ENCODE measurements around the gene FREM1.
A peak's percentile ranks its signal among the peaks of the same experiment; 100 is the strongest.

FREM1 gene

DNA sequence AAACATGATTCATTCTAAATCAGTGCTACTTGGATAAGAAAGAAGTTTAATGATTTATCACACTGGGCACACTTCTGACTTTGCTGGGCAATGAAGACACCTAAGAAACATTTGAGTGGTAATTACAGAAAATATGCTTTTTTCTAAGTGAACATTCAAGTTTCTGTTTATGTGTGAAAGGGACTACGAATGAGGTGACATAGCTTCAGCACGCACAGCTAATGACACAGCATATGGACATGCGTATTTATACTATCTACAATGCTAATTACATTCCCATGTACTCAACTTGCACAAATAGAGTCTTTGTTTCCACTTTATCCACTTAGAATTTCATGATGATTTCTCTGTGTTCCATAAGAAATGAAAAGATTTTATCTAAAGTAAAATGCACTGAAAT, 40.6 kb downstream of the FREM1 start:
- H3K36me3 Mint-ChIP-seq (ENCODE audit: low read depth) = no peaks in the 10 kb centered on the region

GRCh38 chr9:14868772-14869583, 41.2 kb downstream of the FREM1 start:
- H3K4me3 Mint-ChIP-seq = no peak overlapping the region
- H3K9me3 Mint-ChIP-seq = peaks cover 2% of the 10 kb centered on the region
- H3K4me1 Mint-ChIP-seq (ENCODE audit: low read depth) = no peaks in the 10 kb centered on the region
- no peaks in the 10 kb centered on the region for H3K27me3 Mint-ChIP-seq
- H3K36me3 Mint-ChIP-seq (ENCODE audit: low read depth) = no peaks in the 10 kb centered on the region
- DNase-seq = no peak
- H3K27ac Mint-ChIP-seq = no peak overlapping the region

More for the DNA sequence above, 40.6 kb downstream of the FREM1 start:
- DNase-seq = no peak
- Mint-ChIP-seq H3K4me3 (no peak overlapping the region), H3K27ac (no peak overlapping the region), H3K4me1 (ENCODE audit: low read depth) (no peaks in the 10 kb centered on the region), H3K27me3 (no peaks in the 10 kb centered on the region), H3K9me3 (peaks cover 2% of the 10 kb centered on the region)

DNA sequence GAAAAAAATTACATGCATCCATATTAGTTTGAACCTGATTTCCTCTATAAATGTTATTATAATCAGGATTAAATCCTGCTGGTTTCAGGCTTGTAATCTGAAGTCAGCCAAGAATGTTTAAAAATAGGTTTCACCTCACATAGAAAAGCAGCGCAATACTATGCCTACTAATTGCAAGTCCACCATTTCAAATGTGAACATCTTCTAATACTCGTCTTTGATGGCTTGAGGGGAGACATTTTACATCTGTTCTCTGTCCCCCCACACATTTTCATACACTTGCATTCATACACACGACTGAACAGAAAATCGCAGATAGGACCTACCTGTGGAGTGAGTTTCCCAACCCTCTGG, 41.8 kb downstream of the FREM1 start:
- Mint-ChIP-seq H3K4me3 (no peak overlapping the region), H3K27me3 (no peaks in the 10 kb centered on the region), H3K27ac (no peak overlapping the region), H3K4me1 (ENCODE audit: low read depth) (no peaks in the 10 kb centered on the region), H3K36me3 (ENCODE audit: low read depth) (no peaks in the 10 kb centered on the region), H3K9me3 (peaks cover 2% of the 10 kb centered on the region)
- no peak for DNase-seq

GRCh38 chr9:14866200-14866749, 44.0 kb downstream of the FREM1 start:
- Mint-ChIP-seq H3K36me3 (ENCODE audit: low read depth) (no peaks in the 10 kb centered on the region), H3K27ac (no peak overlapping the region), H3K4me1 (ENCODE audit: low read depth) (no peaks in the 10 kb centered on the region)

DNA sequence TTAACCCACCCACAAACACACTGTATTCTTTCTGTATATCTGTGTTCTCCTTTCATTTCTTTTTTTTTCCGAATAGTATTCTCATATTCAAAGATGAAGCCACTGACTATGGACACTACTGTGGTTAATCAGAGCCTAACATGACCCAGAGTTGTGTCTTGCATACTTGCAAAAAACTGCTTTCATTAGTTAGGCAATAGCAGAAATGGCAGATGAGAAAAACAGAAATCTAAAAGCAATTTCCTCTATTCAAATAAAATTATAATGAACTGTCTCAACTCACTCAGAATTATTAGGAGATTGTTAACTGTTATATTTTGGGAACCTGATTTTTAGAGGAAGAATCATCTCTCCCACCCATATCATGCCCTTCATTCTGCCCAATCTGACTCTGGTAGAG, 45.9 kb downstream of the FREM1 start:
- Mint-ChIP-seq H3K9me3 (no peaks in the 10 kb centered on the region), H3K27ac (no peak overlapping the region), H3K27me3 (no peaks in the 10 kb centered on the region), H3K4me3 (no peak overlapping the region), H3K4me1 (ENCODE audit: low read depth) (no peaks in the 10 kb centered on the region), H3K36me3 (ENCODE audit: low read depth) (no peaks in the 10 kb centered on the region)
- DNase-seq = no peak

More at GRCh38 chr9:14866200-14866749, 44.0 kb downstream of the FREM1 start:
- DNase-seq = no peak
- Mint-ChIP-seq H3K27me3 (no peaks in the 10 kb centered on the region), H3K4me3 (no peak overlapping the region), H3K9me3 (no peaks in the 10 kb centered on the region)

- H3K9me3 Mint-ChIP-seq = no peaks in the 10 kb centered on the region
- no peak overlapping the region for H3K27ac Mint-ChIP-seq
- DNase-seq = no peak
- no peaks in the 10 kb centered on the region for H3K4me1 Mint-ChIP-seq (ENCODE audit: low read depth)
- H3K4me3 Mint-ChIP-seq = no peak overlapping the region
- H3K27me3 Mint-ChIP-seq = no peaks in the 10 kb centered on the region
- no peaks in the 10 kb centered on the region for H3K36me3 Mint-ChIP-seq (ENCODE audit: low read depth)
These were observed 46.8 kb downstream of the FREM1 start for GRCh38 chr9:14863402-14863801.

GRCh38 chr9:14857449-14858305, 52.6 kb downstream of the FREM1 start:
- H3K27me3 Mint-ChIP-seq = no peaks in the 10 kb centered on the region
- no peak for DNase-seq
- no peaks in the 10 kb centered on the region for H3K4me1 Mint-ChIP-seq (ENCODE audit: low read depth)
- H3K9me3 Mint-ChIP-seq = no peaks in the 10 kb centered on the region
- H3K27ac Mint-ChIP-seq = no peak overlapping the region
- no peak overlapping the region for H3K4me3 Mint-ChIP-seq
- H3K36me3 Mint-ChIP-seq (ENCODE audit: low read depth) = no peaks in the 10 kb centered on the region

DNA sequence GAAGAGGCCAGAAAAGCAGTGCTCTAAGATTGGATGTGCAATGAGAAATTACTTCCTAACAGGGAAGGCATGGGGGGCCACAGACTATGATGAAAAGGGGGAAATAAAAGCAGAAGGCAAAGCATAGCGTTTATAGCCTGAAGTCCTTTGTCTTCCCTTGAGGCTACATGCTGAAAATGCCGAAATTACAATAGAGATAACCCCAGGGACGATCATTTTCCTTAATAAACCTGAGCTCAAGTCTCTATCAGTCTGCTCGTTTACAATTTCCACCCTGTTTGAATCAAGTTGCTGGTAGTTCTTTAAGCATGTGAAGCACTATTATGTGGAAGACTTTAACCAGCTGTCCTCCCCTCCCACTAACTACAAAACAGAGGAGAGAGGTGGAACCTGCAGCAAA, 60.4 kb downstream of the FREM1 start:
- Mint-ChIP-seq H3K4me1 (ENCODE audit: low read depth) (no peaks in the 10 kb centered on the region), H3K9me3 (peaks cover 2% of the 10 kb centered on the region), H3K36me3 (ENCODE audit: low read depth) (no peaks in the 10 kb centered on the region), H3K27me3 (peaks cover 19% of the 10 kb centered on the region), H3K4me3 (no peak overlapping the region), H3K27ac (no peak overlapping the region)
- no peak for DNase-seq

GRCh38 chr9:14849296-14849695, 60.9 kb downstream of the FREM1 start:
- Mint-ChIP-seq H3K27ac (no peak overlapping the region), H3K9me3 (peaks cover 2% of the 10 kb centered on the region)

GRCh38 chr9:14846871-14847311, 63.3 kb downstream of the FREM1 start:
- H3K4me1 Mint-ChIP-seq (ENCODE audit: low read depth) = no peaks in the 10 kb centered on the region

More at GRCh38 chr9:14849296-14849695, 60.9 kb downstream of the FREM1 start:
- Mint-ChIP-seq H3K4me1 (ENCODE audit: low read depth) (no peaks in the 10 kb centered on the region), H3K27me3 (peaks cover 19% of the 10 kb centered on the region), H3K36me3 (ENCODE audit: low read depth) (no peaks in the 10 kb centered on the region), H3K4me3 (no peak overlapping the region)
- DNase-seq = no peak

GRCh38 chr9:14843163-14843562, 67.1 kb downstream of the FREM1 start:
- no peak for DNase-seq
- peaks cover 2% of the 10 kb centered on the region for H3K9me3 Mint-ChIP-seq
- no peaks in the 10 kb centered on the region for H3K36me3 Mint-ChIP-seq (ENCODE audit: low read depth)
- no peak overlapping the region for H3K27ac Mint-ChIP-seq
- no peaks in the 10 kb centered on the region for H3K4me1 Mint-ChIP-seq (ENCODE audit: low read depth)
- peaks cover 11% of the 10 kb centered on the region for H3K27me3 Mint-ChIP-seq
- H3K4me3 Mint-ChIP-seq = no peak overlapping the region

More at GRCh38 chr9:14846871-14847311, 63.3 kb downstream of the FREM1 start:
- H3K36me3 Mint-ChIP-seq (ENCODE audit: low read depth) = no peaks in the 10 kb centered on the region
- H3K27me3 Mint-ChIP-seq = peaks cover 19% of the 10 kb centered on the region
- DNase-seq = peak; percentile 64
- no peak overlapping the region for H3K27ac Mint-ChIP-seq
- H3K9me3 Mint-ChIP-seq = peaks cover 2% of the 10 kb centered on the region
- no peak overlapping the region for H3K4me3 Mint-ChIP-seq

- DNase-seq = no peak
- Mint-ChIP-seq H3K36me3 (ENCODE audit: low read depth) (no peaks in the 10 kb centered on the region), H3K4me1 (ENCODE audit: low read depth) (no peaks in the 10 kb centered on the region), H3K4me3 (no peak overlapping the region), H3K27ac (no peak overlapping the region), H3K9me3 (peaks cover 2% of the 10 kb centered on the region), H3K27me3 (peaks cover 14% of the 10 kb centered on the region)
These were observed 68.0 kb downstream of the FREM1 start for GRCh38 chr9:14842269-14842668.

- H3K27ac Mint-ChIP-seq = no peak overlapping the region
- DNase-seq = no peak
- H3K4me1 Mint-ChIP-seq (ENCODE audit: low read depth) = no peaks in the 10 kb centered on the region
- no peaks in the 10 kb centered on the region for H3K9me3 Mint-ChIP-seq
- H3K4me3 Mint-ChIP-seq = no peak overlapping the region
- H3K27me3 Mint-ChIP-seq = peaks cover 13% of the 10 kb centered on the region
- no peaks in the 10 kb centered on the region for H3K36me3 Mint-ChIP-seq (ENCODE audit: low read depth)
These were observed 71.5 kb downstream of the FREM1 start for GRCh38 chr9:14838701-14839100.

DNA sequence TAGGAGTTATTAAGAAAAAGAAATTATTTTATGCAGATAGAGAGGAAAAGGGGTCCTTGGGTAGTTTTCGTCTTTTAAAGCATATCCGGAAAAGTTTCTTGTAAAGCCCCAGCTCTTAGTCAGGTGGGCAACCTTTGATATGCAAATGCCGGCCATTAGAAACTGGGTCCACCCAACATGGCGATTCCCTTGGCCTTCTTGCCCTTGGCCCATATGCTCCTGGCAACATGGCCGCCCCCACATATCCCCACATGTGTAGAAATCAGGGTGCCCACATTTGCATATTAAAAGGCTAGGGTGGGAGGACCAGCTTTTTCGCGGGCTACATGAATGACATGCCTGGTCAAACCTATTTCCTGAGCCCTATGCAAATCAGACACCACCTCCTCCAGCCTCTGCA, 73.3 kb downstream of the FREM1 start:
- no peak overlapping the region for H3K27ac Mint-ChIP-seq
- DNase-seq = no peak
- H3K4me3 Mint-ChIP-seq = no peak overlapping the region
- H3K36me3 Mint-ChIP-seq (ENCODE audit: low read depth) = no peaks in the 10 kb centered on the region
- H3K9me3 Mint-ChIP-seq = no peaks in the 10 kb centered on the region
- H3K4me1 Mint-ChIP-seq (ENCODE audit: low read depth) = no peaks in the 10 kb centered on the region
- peaks cover 13% of the 10 kb centered on the region for H3K27me3 Mint-ChIP-seq

GRCh38 chr9:14831661-14832060, 78.6 kb downstream of the FREM1 start:
- H3K4me1 Mint-ChIP-seq (ENCODE audit: low read depth) = no peaks in the 10 kb centered on the region
- no peaks in the 10 kb centered on the region for H3K27me3 Mint-ChIP-seq
- no peak for DNase-seq
- H3K36me3 Mint-ChIP-seq (ENCODE audit: low read depth) = no peaks in the 10 kb centered on the region
- no peaks in the 10 kb centered on the region for H3K9me3 Mint-ChIP-seq
- no peak overlapping the region for H3K4me3 Mint-ChIP-seq
- H3K27ac Mint-ChIP-seq = no peak overlapping the region
